ENCODE results near the gene RAVER1. TPM values are rescaled to one million over a fixed set of nuclear protein-coding genes. Genes with fewer than 3 reads are reported as not detected.

Gene RAVER1
- total RNA-seq, 1 donor from 2014 or later, result 44.6 TPM

- DNase-seq (ENCODE audit: low spot score), result peak; percentile 78
Measured at GRCh38 chr19:10270616-10271394, 62.5 kb downstream of the RAVER1 start, which contains the start of gene ICAM1. Gene ICAM1, plus strand, starts transcription at chr19:10271120. Its CDS starts 40 bp downstream, at chr19:10271160.

DNA sequence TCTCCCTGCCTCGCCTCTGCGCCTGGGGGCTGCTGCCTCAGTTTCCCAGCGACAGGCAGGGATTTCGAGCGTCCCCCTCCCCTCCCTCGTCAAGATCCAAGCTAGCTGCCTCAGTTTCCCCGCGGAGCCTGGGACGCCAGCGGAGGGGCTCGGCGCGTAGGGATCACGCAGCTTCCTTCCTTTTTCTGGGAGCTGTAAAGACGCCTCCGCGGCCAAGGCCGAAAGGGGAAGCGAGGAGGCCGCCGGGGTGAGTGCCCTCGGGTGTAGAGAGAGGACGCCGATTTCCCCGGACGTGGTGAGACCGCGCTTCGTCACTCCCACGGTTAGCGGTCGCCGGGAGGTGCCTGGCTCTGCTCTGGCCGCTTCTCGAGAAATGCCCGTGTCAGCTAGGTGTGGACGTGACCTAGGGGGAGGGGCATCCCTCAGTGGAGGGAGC, 63.1 kb downstream of the RAVER1 start:
- DNase-seq (ENCODE audit: low spot score), result peak; percentile 70

DNA sequence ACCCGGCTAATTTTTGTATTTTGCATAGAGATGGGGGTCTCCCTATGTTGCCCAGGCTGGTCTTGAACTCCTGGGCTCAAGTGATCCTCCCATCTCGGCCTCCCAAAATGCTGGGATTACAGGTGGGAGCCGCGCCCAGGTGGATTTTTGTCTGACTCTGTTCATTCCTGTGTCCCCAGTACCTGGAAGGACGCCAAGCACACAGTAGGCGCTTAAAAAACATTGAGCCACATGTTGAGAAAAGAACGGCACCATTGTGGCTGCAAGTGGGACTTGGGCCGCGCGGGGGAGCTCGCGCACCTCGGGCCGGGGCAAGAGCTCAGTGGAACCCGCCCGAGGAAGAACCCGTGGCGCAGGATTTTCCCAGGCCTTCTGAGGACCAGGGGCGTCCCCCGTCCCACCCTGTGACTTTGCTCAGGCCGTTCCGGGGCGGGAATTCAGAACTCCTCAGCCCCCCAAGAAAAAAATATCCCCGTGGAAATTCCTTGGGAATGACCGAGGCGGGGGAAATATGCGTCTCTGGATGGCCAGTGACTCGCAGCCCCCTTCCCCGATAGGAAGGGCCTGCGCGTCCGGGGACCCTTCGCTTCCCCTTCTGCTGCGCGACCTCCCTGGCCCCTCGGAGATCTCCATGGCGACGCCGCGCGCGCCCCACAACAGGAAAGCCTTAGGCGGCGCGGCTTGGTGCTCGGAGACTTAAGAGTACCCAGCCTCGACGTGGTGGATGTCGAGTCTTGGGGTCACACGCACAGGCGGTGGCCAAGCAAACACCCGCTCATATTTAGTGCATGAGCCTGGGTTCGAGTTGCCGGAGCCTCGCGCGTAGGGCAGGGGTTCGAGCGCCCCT, 63.8 kb downstream of the RAVER1 start:
- DNase-seq (ENCODE audit: low spot score), result peak; percentile 87

DNA sequence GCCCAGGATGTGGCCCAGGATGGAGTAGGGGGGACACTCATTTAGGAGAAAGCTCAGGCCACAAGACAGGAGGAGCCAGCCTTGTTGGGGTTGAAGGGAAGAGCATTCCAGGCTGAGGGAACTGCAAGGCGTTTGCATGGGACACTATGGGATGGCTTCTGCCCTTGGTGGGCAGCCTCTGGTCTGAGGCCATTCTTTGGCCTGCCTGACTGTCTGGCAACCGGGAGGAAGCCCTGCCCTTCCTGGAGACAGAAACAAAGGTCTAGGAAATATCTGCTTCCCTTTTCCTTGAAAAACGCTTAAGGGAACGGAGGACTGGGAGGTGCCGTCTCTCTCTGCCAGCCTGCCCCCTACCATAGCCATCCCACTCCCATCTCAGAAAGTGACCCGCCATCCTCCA, 65.3 kb downstream of the RAVER1 start:
- DNase-seq (ENCODE audit: low spot score), result no peak

DNA sequence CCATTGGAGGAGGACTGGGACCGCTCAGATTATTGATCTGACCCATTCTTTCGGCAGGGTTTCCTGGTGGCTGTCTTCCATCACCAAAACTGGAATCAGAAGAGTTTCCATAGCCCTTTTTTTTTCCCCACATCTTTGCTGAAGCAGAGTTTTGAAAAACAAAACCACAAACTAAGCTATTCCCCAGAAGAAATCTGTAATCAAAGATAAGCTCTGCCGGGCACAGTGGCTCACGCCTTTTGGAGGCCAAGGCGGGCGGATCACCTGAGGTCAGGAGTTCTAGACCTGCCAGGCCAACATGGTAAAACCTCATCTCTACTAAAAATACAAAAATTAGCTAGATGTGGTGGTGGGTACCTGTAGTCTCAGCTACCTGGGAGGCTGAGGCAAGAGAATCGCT, 66.6 kb downstream of the RAVER1 start:
- DNase-seq (ENCODE audit: low spot score), result no peak

Other genes with a start within 250 kb of the RAVER1 start
- 71.4 TPM for gene SHFL, start 247.2 kb downstream of the RAVER1 start, total RNA-seq
- 1.2 TPM for gene ANGPTL6, start 230.9 kb downstream of the RAVER1 start, total RNA-seq
- 35.0 TPM for gene PPAN, start 227.2 kb downstream of the RAVER1 start, total RNA-seq
- 17.8 TPM for gene P2RY11, start 221.8 kb downstream of the RAVER1 start, total RNA-seq
- gene EIF3G, start 213.6 kb downstream of the RAVER1 start, total RNA-seq, result 227 TPM
- gene DNMT1, start 138.6 kb downstream of the RAVER1 start, total RNA-seq, result 44.1 TPM
- gene S1PR2, start 102.2 kb downstream of the RAVER1 start, total RNA-seq, result 9.5 TPM
- 48.7 TPM for gene MRPL4, start 81.3 kb downstream of the RAVER1 start, total RNA-seq
- gene ICAM1, start 62.4 kb downstream of the RAVER1 start, total RNA-seq, result 8.5 TPM
- gene ICAM4, start 46.6 kb downstream of the RAVER1 start, total RNA-seq, result 0.72 TPM
- 0.49 TPM for gene ICAM5, start 43.6 kb downstream of the RAVER1 start, total RNA-seq
- 7.3 TPM for gene ZGLP1, start 23.7 kb downstream of the RAVER1 start, total RNA-seq
- gene FDX2, start 17.5 kb downstream of the RAVER1 start, total RNA-seq, result 21.8 TPM
- 14.7 TPM for gene ICAM3, start 6.1 kb upstream of the RAVER1 start, total RNA-seq
- gene TYK2, start 47.0 kb upstream of the RAVER1 start, total RNA-seq, result 142 TPM
- 138 TPM for gene CDC37, start 70.0 kb upstream of the RAVER1 start, total RNA-seq
- 15.6 TPM for gene PDE4A, start 87.0 kb upstream of the RAVER1 start, total RNA-seq
- 81.7 TPM for gene KEAP1, start 169.8 kb upstream of the RAVER1 start, total RNA-seq
- gene S1PR5, start 183.9 kb upstream of the RAVER1 start, total RNA-seq, result 0.20 TPM
- 29.5 TPM for gene ATG4D, start 210.4 kb upstream of the RAVER1 start, total RNA-seq
- gene KRI1, start 232.5 kb upstream of the RAVER1 start, total RNA-seq, result 21.1 TPM
- 6.2 TPM for gene CDKN2D, start 235.4 kb upstream of the RAVER1 start, total RNA-seq